SIG-M5 (cell line): ENCODE measurements around the gene FBRSL1.
"Not testable (repeated sequence)": the region's sequence is repeated elsewhere in the genome, so short reads cannot be mapped to it uniquely, and the experiment has no call there.

Experiments
- DNase-seq: peaks from one replicate; lab custom pipeline; 2025; lab: John Stamatoyannopoulos, UW

FBRSL1 gene

GRCh38 chr12:132470397-132470796, 19.6 kb upstream of the FBRSL1 start:
- DNase-seq = no peak

- no peak for DNase-seq
These were observed 18.7 kb upstream of the FBRSL1 start for GRCh38 chr12:132471011-132471857.

DNA sequence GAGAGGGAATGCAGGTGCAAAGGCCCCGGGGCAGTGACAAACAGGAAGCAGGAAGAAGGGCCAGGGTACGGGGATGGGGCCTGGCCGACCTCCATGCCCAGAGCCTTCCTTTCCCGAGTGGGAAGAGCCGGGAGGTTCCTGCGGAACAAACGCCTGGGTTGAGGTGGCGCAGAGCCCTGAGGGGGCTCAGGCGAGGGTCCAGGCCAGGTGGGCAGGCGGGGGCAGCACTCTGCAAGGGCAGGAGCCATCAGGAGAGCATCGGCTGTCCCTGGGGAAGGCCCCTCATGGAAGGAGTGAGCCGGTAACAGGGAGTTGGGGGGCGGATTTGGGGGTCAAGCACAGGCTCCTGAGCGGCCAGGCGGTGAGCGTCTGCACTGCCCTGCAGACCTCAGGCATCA, 18.1 kb upstream of the FBRSL1 start:
- DNase-seq = no peak

DNA sequence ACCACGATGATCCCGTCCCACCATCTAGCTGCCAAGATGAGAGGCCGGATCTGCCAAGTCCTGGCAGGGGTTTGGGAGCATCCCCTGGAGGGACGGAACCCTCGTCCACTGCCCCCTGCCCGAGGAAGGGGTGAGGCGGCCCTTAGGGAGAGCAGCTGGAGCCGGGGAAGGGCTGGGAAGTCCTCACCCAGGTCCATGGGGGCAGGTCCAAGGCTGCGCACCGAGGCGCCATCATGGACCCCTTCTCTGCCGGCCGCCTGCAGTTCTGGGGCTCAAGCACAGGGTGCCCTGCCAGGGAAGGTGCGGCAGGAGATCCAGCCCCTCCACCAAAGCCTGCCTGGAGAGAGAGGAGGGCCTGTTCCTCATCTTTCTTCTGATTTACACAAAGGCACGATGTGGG, 17.6 kb upstream of the FBRSL1 start:
- no peak for DNase-seq

GRCh38 chr12:132474237-132474741, 15.7 kb upstream of the FBRSL1 start:
- DNase-seq = no peak

- not testable (repeated sequence) for DNase-seq
These were observed 15.1 kb upstream of the FBRSL1 start for GRCh38 chr12:132474799-132475303.

DNA sequence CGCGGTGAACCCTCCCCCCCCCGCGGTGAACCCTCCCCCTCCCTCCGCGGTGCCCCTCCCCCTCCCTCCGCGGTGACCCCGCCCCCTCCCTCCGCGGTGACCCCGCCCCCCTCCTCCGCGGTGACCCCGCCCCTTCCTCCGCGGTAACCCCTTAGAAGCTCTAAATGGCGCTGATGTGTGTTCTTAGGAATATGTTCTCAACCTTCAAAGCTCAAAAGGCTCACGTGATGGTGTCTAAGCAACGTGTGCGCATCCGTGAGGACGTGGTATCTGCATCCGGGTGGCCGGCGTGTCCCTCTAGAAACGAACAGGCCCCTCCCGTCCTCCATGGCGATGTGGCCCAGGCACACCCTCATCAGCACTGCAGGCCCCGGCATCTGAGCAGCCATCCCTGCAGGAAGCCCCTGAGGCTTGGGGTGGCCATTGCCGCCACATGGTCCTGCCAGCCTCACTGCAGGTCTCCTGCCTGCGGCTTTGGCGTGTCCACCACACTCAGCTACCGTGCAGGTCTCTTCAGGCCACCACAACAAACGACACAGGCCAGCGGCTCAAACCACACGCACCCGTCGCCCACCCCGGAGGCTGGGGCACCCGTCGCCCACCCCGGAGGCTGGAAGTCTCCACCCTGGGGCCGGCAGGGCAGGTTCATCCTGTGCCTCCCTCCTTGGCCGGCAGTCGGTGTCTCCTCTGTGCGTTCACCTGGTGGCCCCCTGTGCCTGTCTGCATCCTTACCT, 14.5 kb upstream of the FBRSL1 start:
- no peak for DNase-seq

- DNase-seq = no peak
These were observed 13.9 kb upstream of the FBRSL1 start for GRCh38 chr12:132476038-132476414.

DNA sequence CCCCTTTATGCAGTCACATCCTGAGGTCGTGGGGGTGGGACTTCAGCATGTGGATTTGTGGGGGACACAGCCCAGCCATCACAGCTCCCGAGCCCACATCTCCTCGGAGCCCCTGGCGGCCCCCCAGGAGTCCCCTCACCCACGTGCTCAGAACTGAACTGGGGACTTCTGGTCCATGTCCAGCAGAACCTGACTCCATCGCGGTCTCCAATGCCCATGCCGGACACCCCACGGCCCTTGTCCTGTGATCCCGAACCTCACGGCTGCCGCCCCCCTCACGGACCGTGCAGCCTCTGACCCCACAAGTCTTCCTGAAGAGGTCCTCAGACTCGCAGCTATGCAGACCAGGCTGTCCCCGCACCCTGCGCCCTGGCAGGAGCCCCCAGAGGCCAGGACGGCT, 13.5 kb upstream of the FBRSL1 start:
- DNase-seq = no peak

DNA sequence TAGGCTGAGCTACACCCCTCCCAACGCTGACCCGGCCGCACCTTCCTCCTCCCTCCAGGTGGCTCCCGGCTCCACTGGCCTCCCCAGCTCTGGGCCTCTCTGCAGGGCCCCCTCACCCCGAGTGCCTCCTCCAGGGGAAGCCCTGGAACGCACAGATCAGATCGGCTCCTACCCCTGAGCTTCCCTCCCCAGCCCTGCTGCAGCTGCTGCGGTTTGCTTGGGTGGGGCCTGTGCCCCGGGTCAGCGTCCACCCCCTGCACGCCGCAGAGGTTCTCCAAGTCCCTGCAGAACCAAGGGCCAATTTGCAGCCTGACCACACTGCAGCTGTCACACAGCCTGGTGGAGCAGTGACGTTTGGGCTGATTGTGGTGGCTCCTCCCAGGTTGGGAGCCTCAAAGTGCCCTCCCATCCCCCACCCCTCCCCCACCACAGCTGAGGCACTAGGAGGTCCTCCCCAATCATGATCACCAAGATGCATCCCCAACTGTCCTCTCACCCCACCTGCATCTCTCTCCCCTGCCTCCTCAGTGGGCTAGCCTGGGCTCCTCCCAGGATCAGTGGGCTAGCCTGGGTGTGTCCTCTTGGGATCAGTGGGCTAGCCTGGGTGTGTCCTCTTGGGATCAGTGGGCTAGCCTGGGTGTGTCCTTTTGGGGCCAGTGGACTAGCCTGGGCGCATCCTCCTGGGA, 12.8 kb upstream of the FBRSL1 start:
- DNase-seq = no peak

DNA sequence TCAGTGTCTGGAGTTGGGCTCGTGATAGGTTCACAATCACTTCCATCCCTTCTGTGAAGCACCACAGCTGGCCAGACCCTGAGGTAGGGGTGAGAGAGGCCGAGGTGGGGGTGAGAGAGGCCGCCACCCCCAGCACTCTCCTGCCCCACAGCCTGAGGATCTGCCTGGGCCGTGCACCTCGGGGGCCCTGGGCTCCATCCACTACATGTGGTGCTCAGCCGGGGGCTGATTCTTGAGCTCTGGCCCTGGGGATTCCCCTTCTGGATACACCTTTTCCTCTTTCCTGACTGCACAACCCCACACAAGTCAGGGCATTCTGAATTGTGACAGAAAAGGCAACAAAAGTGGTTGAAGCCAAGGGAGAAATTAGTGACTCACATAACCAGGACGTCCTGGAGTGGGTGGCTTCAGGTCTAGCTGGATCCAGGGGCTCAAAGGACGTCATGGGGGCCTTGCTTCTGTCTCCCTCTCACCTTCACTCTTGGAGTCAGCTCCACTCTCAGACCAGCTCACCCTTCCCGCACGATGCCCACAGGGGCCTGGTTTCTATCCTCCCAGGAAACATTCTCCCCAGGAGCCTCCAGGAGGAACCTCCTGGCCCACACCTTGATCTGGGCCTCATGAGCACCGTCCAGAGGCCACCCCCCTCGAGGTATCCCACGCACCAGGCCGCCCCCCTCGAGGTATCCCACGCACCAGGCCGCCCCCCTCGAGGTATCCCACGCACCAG, 12.1 kb upstream of the FBRSL1 start:
- no peak for DNase-seq

GRCh38 chr12:132478433-132478803, 11.5 kb upstream of the FBRSL1 start:
- no peak for DNase-seq

DNA sequence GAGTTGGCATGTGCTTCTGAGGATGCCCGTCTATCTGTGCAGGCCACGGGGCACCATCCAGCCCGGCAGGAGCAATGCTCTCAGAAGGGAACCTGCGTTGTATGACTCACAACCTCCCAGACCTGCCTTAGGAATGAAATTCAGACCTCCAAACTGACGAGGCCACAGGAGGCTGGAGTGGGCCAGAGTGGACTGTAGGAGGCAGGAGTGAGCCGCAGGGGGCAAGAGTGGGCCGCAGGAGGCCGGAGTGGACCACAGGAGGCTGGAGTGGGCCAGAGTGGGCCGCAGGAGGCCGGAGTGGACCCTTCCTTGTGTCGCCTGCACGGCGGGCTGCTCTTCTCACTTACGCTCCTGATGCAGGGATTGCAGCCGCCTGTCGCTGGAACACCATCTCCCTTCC, 11.1 kb upstream of the FBRSL1 start:
- no peak for DNase-seq

DNA sequence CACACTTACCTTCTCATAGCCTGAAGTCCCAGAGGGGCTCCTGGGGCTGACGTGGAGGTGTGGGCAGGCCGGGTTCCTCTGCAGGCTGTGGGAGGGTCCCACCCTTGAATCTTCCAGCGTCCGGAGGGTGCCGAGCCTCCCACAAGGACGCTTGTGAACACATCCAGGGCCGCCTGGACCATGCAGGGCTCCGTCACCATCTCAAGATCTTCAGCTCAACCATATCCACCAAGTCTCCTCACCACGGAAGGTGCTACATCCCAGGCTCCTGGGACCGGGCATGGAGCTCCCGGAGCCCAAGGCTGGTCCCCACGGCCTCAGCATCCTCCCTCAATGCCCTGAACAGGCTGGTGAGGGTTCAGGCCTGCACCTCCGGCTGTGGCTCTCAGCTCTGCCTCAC, 10.7 kb upstream of the FBRSL1 start:
- DNase-seq = no peak

DNA sequence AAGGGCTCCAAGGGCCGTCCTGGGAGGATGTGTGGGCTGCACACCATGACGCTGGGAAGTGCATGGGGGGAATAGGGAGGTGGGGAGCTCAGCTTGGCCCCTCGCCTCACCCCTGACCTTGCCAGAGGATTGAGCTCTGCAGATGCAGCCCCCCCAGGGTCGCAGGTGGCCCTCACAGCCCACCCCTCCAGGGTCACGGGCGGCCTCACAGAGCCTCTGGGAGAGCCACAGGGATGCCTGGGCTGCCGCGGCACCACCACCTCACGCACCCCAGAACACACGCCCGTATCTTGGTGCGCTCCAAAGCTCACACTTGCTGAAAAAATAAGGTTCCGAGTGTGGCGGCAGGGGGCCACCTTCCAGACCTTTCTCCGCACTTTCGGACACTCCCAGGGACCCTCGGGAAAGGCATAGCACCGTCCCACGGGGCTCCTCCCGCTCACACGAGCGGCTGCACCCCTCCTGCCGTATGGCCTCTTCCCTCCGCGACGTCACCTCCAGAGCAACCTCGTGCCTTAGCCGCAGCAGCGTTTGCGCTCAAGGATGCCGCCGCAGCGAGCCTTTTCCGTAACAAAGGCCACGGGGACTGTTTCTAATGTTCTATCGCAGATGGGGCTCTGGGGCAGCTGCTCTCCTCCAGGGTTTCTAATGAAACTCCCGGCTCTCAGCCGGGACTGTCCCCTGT, 9.9 kb upstream of the FBRSL1 start:
- DNase-seq = no peak

- DNase-seq = no peak
These were observed 9.3 kb upstream of the FBRSL1 start for GRCh38 chr12:132480623-132481132.

DNA sequence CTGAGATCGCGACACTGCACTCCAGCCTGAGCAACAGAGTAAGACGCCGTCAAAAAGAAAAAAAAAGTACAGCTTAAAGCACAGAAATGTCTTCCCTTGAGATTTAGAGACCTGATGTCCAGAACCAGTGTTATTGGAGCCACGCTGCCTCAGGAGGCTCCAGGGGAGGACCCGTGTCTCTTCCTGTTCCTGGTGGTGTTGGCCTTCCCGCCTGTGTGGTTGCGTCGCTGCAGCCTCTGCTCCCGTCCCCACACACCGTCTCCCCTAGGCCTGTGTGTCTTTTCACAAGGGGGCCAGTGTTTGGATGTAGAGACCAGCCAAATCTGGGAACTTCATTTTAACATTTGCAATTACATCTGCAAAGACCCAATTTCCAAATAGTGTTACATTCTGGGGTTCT, 8.6 kb upstream of the FBRSL1 start:
- no peak for DNase-seq

DNA sequence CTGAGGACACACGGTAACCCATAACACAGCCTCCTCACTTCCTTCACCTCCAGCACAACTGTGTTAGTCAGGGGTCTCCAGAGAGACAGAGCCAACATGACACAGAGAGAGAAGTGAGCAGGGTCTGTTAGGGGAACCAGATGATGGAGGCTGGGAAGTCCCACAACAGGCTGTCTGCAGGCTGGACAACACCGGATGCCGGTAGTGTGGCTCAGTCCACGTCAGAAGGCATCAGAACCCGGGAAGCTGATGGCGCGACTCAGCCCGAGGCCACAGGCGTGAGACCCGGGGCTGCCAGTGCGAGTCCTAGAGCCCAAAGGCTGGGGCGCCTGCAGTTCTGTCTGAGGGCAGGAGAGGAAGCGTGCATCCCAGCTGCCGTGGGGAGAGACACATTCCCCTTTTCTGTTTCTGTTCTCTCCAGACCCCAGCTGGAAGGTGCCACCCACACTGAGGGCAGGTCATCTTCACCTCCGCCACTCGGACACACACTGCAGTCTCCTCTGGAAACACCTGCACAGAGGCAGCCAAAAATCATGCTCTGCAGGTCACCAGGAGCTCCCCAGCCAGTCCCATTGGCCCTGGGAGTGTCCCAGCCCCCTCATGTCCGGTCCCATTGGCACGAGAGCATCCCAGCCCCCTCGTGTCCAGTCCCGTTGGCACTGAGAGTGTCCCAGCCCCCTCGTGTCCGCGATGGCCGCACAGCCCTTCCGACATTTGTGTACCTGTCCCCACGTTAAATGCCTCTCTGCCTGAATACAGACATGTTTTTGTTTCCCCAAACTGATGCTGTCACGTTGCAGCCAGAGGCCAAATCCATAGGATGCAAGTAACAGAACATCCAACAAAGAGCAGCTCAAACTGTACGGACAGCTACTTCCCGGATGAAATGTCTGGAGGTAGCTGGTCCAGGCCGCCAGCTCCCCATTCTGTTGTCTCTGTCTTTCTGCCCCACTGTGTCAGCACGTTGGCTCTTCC, 7.9 kb upstream of the FBRSL1 start:
- DNase-seq = no peak

DNA sequence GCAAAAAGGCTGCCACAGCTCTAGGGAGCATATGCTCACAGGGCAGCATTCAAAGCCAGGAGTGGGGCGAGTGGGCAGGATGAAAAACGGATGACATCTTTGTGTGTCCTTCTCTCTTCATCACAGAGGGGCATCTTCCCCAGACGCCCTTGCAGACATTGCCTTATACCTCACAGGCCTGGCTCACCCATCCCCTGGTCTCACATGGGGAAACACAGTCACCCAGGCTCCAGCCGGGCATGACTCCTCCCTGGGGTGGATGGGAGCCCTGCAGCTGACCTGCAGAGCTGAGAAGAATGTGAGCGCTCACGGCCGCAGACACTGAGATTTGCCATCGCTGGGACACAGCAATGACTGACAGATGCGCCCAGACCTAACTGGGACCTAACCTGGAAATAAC, 7.2 kb upstream of the FBRSL1 start:
- no peak for DNase-seq

DNA sequence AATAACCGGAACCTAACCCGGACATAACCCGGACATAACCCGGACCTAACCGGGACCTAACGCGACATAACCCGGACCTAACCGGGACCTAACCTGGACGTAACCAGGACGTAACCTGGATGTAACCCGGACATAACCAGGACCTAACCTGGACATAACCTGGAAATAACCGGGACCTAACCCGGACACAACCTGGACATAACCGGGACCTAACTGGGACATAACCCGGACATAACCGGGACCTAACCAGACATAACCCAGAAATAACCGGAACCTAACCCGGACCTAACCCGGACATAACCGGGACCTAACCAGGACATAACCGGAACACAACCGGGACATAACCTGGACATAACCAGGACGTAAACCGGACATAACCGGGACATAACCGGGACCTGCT, 6.7 kb upstream of the FBRSL1 start:
- DNase-seq = no peak
